IPS DF 6.9 (cell line): Measurements from ENCODE around the gene SGK1.
"Not testable (repeated sequence)": the region's sequence is repeated elsewhere in the genome, so short reads cannot be mapped to it uniquely, and the experiment has no call there.

Experiments used
- DNase-seq: peaks from one replicate; pipeline ENCODE4 v3.0.0-alpha.2; 2013; ENCODE audit warnings: low read depth, low spot score
- H3K27ac ChIP-seq: one replicate; pipeline ENCODE4 v1.5.1; 2013; ENCODE audit warnings: low read length, control low read depth
- H3K27me3 ChIP-seq: 2 replicates; pipeline ENCODE4 v1.6.1; 2013; ENCODE audit warnings: mild to moderate bottlenecking, low read length; ENCODE audit not compliant: control insufficient read depth, insufficient read depth
- H3K36me3 ChIP-seq: 2 replicates; pipeline ENCODE4 v1.6.1; 2013; ENCODE audit warnings: low read length; ENCODE audit not compliant: control insufficient read depth, insufficient read depth
- H3K4me1 ChIP-seq: 2 replicates; pipeline ENCODE4 v1.6.1; 2013; ENCODE audit warnings: low read length; ENCODE audit not compliant: control insufficient read depth, insufficient read depth
- H3K4me3 ChIP-seq: 2 replicates; pipeline ENCODE4 v1.5.1; 2013; ENCODE audit warnings: mild to moderate bottlenecking, low read length
- H3K9me3 ChIP-seq: 2 replicates; pipeline ENCODE4 v1.6.1; 2013; ENCODE audit warnings: low read length, inconsistent platforms; ENCODE audit not compliant: control insufficient read depth, insufficient read depth
- WGBS: extraction: QIAGEN DNeasy Blood & Tissue Kit; methylation state at CpG from one replicate; pipeline ENCODE4 v1.1.7; 2013; ENCODE audit warnings: mixed read lengths, missing lambda C conversion rate; ENCODE audit not compliant: insufficient read length, insufficient coverage; 5-methylcytosine and 5-hydroxymethylcytosine counted together

SGK1 gene

DNA sequence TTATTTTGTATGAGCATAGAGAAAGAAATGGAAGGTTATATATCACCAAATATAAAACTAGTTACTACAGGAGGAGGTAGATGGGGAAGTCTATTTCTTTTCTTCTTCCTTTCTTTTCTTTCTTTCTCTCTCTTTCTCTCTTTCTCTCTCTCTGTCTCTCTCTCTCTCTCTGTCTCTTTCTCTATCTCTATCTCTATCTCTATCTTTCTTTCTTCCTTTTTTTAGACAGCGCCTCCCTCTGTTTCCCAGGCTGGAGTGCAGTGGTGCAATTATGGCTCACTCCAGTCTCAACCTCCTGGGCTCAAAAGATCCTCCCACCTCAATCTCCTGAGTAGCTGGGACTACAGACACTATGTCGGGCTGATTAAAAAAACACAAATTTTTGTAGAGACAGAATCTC lies 10.2 kb upstream of the SGK1 start:
- H3K27ac ChIP-seq: no peak overlapping the region
- H3K4me3 ChIP-seq: no peak overlapping the region
- no peak for DNase-seq
- H3K27me3 ChIP-seq: no peaks in the 10 kb centered on the region
- no peaks in the 10 kb centered on the region for H3K36me3 ChIP-seq
- no CpG with 5 or more reads among the region's 2 CpGs for WGBS
- H3K4me1 ChIP-seq: no peaks in the 10 kb centered on the region
- H3K9me3 ChIP-seq: no peaks in the 10 kb centered on the region

DNA sequence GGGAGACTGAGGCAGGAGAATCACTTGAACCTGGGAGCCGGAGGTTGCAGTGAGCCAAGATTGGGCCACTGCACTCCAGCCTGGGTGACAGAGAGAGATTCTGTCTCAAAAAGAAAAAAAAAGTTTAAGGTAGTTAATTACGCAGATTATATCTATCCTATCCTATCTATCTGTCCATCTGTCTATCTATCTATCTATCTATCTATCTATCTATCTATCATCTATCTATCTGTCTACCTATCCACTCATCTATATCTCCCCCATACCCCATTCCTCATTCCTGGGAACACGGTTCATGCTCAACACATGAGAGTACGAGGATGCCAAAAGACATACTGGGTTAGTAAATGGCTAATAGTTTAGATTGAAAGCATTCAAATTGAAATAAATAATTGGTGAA lies 8.3 kb upstream of the SGK1 start:
- not testable (repeated sequence) for H3K4me1 ChIP-seq, H3K27ac ChIP-seq, H3K4me3 ChIP-seq, H3K27me3 ChIP-seq, H3K36me3 ChIP-seq, DNase-seq, H3K9me3 ChIP-seq
- no CpG with 5 or more reads among the region's 4 CpGs for WGBS

DNA sequence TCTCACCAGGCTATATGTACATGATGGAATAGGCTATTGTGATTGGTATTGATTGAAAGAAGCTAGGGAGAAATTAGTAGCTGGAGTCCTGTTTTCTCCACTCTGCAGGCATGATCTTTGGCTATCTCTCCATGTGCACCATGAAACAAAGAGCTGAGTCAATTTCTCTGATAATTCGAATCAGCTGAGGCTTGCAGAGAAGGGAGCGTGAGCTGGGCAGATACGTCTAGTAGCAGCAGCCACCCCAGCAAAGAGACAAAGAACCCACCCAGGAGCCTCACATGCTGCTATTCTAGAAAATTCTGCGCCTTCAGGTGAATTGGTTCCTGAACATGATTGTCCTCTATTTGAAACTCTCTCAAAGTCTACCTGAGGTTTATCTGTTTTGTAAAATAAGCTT lies 6.9 kb upstream of the SGK1 start:
- no CpG with 5 or more reads among the region's 4 CpGs for WGBS
- no peak overlapping the region for H3K4me3 ChIP-seq
- no peaks in the 10 kb centered on the region for H3K36me3 ChIP-seq
- H3K4me1 ChIP-seq: no peaks in the 10 kb centered on the region
- no peak overlapping the region for H3K27ac ChIP-seq
- no peak for DNase-seq
- no peaks in the 10 kb centered on the region for H3K9me3 ChIP-seq
- no peaks in the 10 kb centered on the region for H3K27me3 ChIP-seq

DNA sequence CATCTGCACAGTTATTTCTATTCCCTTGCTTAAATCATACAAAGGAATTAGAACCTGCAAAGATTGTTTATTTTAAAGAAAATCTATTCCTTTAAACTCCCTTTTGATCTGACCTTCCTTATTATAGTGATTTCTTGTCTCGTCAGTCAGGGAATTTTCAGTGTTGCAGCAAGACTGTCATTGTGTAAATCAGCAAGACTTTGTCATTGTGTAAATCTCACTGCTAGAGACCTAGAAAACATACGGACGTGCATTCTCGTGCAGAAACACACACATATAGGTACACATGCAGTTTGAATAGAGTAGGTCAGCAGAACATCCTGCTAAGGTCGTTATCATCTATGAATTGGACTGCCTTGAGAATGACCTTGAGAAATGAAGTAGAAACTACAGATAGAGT lies 6.2 kb upstream of the SGK1 start:
- WGBS: no CpG with 5 or more reads among the region's 5 CpGs
- no peak for DNase-seq
- H3K9me3 ChIP-seq: no peaks in the 10 kb centered on the region

DNA sequence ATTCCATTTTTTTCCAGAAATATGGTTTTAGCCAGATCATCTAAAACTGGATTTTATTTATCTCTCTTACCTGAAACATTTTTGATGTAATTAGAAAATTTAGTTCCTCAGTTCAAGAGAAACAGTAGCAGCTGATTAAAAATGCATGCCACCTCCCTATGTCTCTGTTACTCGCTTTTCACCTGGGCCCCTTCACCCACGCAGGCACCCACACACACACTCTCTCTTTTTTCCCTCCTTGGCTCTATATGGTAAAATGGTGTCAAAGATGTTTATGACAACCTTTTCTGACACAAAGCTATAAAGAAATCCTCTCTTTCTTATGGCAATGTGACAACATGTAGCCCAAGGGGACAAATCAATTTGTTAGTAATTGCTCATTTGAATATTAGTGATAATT lies 5.8 kb upstream of the SGK1 start:
- Histone ChIP-seq H3K27me3 (no peaks in the 10 kb centered on the region), H3K9me3 (no peaks in the 10 kb centered on the region), H3K4me3 (no peak overlapping the region), H3K36me3 (no peaks in the 10 kb centered on the region), H3K4me1 (no peaks in the 10 kb centered on the region), H3K27ac (no peak overlapping the region)
- DNase-seq: no peak
- no CpG with 5 or more reads among the region's 2 CpGs for WGBS

More for the DNA sequence above, 6.2 kb upstream of the SGK1 start:
- H3K27me3 ChIP-seq: no peaks in the 10 kb centered on the region
- H3K4me3 ChIP-seq: no peak overlapping the region
- no peaks in the 10 kb centered on the region for H3K36me3 ChIP-seq
- H3K4me1 ChIP-seq: no peaks in the 10 kb centered on the region
- no peak overlapping the region for H3K27ac ChIP-seq

DNA sequence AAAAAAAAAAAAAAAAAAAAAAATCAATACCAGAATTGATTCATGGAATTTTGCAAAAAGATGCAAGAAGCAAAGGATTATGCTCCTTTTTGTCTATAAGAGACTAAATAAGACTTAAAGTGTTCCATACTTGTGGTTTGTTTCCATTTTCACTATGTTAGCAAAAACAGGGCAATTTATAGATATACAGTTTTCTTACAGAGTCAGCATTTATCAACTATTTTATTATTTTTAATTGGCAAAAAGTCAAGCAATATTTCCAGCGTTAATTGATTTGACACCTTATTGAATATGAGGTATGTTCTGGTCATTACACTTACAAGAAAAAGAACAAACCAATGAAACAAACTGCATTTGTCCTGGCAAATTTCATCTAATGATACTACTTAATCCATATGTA lies 5.4 kb upstream of the SGK1 start:
- no peaks in the 10 kb centered on the region for H3K36me3 ChIP-seq
- no peak overlapping the region for H3K4me3 ChIP-seq
- H3K4me1 ChIP-seq: no peaks in the 10 kb centered on the region
- H3K27me3 ChIP-seq: no peaks in the 10 kb centered on the region
- no peak for DNase-seq
- H3K27ac ChIP-seq: no peak overlapping the region
- WGBS: no CpG with 5 or more reads among the region's 1 CpG
- no peaks in the 10 kb centered on the region for H3K9me3 ChIP-seq

DNA sequence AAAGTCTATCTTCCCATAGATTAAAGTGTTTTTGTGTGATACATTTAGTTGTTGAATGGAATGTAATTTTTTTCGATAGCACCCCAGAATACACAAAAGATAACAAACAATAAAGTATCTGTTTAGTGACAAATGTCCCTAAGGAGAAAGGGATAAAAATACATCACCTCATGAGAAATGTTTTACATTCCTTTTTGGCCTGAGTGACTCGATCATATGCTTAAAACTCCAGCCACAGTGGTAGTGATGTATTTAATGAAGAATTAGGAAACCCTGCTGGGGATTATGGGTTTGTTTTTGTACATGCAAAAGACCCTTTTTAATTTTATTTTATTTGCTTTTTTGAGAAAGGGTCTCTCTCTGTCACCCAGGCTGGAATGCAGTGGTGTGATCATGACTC lies 4.3 kb upstream of the SGK1 start:
- Histone ChIP-seq H3K36me3 (no peaks in the 10 kb centered on the region), H3K9me3 (no peaks in the 10 kb centered on the region), H3K27ac (no peak overlapping the region), H3K27me3 (no peaks in the 10 kb centered on the region), H3K4me3 (no peak overlapping the region), H3K4me1 (no peaks in the 10 kb centered on the region)
- no CpG with 5 or more reads among the region's 2 CpGs for WGBS
- DNase-seq: no peak

DNA sequence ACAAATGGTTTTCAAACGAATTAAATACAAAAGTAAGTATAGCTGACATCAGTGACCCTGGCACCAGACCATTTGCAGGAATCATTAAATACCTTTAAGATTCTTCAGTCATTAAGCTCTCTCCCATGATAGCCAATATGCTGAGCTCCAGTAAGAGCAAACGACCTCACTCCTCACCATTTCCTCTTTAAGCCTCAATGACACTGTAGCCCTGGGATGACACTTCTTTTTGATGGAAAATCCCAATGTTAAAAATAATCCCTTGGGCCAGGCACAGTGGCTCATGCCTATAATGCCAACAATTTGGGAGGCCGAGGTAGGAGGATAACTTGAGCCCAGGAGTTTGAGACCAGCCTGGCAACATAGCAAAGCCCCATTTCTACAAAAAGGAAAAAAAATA lies 3.3 kb upstream of the SGK1 start:
- Histone ChIP-seq H3K36me3 (no peaks in the 10 kb centered on the region), H3K9me3 (no peaks in the 10 kb centered on the region), H3K27me3 (no peaks in the 10 kb centered on the region), H3K4me3 (no peak overlapping the region), H3K27ac (no peak overlapping the region), H3K4me1 (no peaks in the 10 kb centered on the region; the same call in 1 of the 2 replicates)
- DNase-seq: no peak
- WGBS: no CpG with 5 or more reads among the region's 3 CpGs

DNA sequence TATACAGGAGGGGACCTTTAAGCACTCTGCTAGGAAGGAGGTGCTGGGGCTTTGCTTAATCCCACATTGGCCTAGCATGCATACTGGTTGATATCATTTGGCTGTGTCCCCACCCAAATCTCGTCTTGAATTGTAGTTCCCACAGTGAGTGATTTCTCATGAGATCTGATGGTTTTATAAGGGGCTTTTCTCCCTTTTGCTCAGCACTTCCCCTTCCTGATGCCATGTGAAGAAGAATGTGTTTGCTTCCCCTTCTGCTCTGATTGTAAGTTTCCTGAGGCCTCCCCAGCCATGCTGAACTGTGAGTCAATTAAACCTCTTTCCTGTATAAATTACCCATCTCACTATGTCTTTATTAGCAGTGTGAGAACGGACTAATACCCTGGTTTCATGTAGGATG lies 1.8 kb upstream of the SGK1 start:
- H3K27me3 ChIP-seq, H3K4me3 ChIP-seq, H3K36me3 ChIP-seq, H3K9me3 ChIP-seq, DNase-seq, H3K4me1 ChIP-seq, H3K27ac ChIP-seq: not testable (repeated sequence)
- WGBS: no CpG with 5 or more reads among the region's 2 CpGs

DNA sequence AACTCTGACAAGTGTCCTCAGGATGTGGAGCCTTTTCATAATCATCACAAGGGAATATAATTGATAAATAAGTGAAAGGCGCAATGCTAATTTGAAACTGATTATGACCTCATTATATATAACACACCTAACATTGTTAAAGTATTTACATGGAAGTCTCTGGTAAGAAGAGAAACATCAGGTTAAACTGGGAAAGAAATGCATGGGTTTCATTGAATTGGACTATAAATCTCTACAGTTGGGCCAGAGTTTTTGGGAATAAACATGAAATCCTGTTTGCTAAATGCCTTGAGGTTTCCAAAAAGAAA lies 1.0 kb upstream of the SGK1 start:
- WGBS: no CpG with 5 or more reads among the region's 1 CpG
- Histone ChIP-seq H3K27me3 (no peaks in the 10 kb centered on the region; the same call in 1 of the 2 replicates), H3K27ac (no peak overlapping the region), H3K36me3 (no peaks in the 10 kb centered on the region), H3K4me3 (no peak overlapping the region), H3K4me1 (peaks cover 3% of the 10 kb centered on the region), H3K9me3 (no peaks in the 10 kb centered on the region)
- no peak for DNase-seq

DNA sequence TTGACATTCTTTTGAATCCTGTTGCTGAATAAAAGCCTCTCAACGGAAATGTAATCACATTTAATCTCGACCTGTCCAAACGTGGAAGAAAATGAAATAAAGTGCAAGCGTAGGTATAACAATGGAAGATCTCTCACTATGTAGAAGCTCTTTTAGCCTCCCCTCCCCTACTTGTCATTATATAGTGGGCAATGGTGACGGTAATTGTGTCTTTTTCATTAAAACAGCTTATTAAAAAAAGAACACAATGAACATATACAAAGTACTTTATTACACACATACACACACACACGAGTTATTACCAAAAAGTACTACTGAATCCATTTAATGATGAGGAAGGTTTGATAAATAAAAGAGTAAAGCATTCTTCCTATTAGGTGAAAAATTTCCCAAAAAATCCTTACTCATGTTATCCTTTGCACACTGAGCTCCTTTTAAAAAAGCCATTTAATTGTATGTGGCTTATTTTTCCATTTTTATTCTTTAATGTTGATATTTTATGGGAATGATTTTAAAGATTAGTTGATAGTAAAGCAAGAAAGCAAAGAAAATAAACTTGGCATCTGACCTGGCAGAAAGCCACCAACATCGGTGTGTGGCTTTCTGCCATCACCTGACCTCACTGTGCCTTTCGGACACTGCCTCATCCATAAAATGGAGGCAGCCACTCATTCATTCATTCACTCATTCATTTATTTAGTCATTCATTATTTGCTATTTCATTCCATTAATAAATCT lies 493 bp upstream of the SGK1 start:
- Histone ChIP-seq H3K27me3 (no peaks in the 10 kb centered on the region; the same call in 1 of the 2 replicates), H3K36me3 (no peaks in the 10 kb centered on the region), H3K4me3 (no peak overlapping the region), H3K4me1 (peaks cover 3% of the 10 kb centered on the region), H3K9me3 (no peaks in the 10 kb centered on the region), H3K27ac (no peak overlapping the region)
- WGBS: no CpG with 5 or more reads among the region's 8 CpGs
- no peak for DNase-seq
